GM23338 (cell line): Measurements from ENCODE around the gene CD300A. TPM values are rescaled to one million over a fixed set of nuclear protein-coding genes. Genes with fewer than 3 reads are reported as not detected.

ENCODE experiments used
- ATAC-seq: fragments of 200-7000 bp; cut with Tn5 transposase; 3 replicates; pipeline ENCODE4 v1.9.1; 2020
- DNase-seq: peaks from one replicate; pipeline ENCODE4 v3.0.0-alpha.2; 2015; ENCODE audit warnings: low spot score
- H2AFZ ChIP-seq: fragments of 200-600 bp; sonication (generic); 2 replicates; pipeline ENCODE4 v1.8.0; 2016; ENCODE audit warnings: antibody characterized with exemption, mild to moderate bottlenecking, moderate library complexity
- H3F3A ChIP-seq: fragments of 200-600 bp; sonication (generic); replicated peaks from 2 replicates; pipeline ENCODE4 v1.8.0; 2017; ENCODE audit warnings: antibody characterized with exemption, mixed run types, low read depth
- H3K27ac ChIP-seq: fragments of 200-600 bp; sonication (generic); 2 replicates; pipeline ENCODE4 v1.6.1; 2016; ENCODE audit warnings: low read depth
- H3K27me3 ChIP-seq: fragments of 200-600 bp; sonication (generic); 2 replicates; pipeline ENCODE4 v1.8.0; 2016; ENCODE audit warnings: mild to moderate bottlenecking, mixed run types, moderate library complexity; ENCODE audit not compliant: insufficient read depth
- H3K36me3 ChIP-seq: fragments of 200-600 bp; sonication (generic); 2 replicates; pipeline ENCODE4 v1.8.0; 2016; ENCODE audit warnings: mild to moderate bottlenecking; ENCODE audit not compliant: insufficient read depth
- H3K4me1 ChIP-seq: fragments of 200-600 bp; sonication (generic); 2 replicates; pipeline ENCODE4 v1.8.0; 2016; ENCODE audit warnings: mild to moderate bottlenecking, moderate library complexity; ENCODE audit not compliant: insufficient read depth
- H3K4me2 ChIP-seq: fragments of 200-600 bp; sonication (generic); 2 replicates; pipeline ENCODE4 v1.7.1; 2017; ENCODE audit warnings: mixed run types
- H3K4me3 ChIP-seq: fragments of 200-600 bp; sonication (generic); 2 replicates; pipeline ENCODE4 v1.6.1; 2016; ENCODE audit warnings: mixed run types
- H3K79me2 ChIP-seq: fragments of 200-600 bp; sonication (generic); replicated peaks from 2 replicates; pipeline ENCODE4 v1.8.0; 2017; ENCODE audit warnings: mild to moderate bottlenecking; ENCODE audit not compliant: insufficient read depth
- H3K9me2 ChIP-seq: fragments of 200-600 bp; sonication (generic); 2 replicates; pipeline ENCODE4 v1.8.0; 2017; ENCODE audit not compliant: insufficient read depth
- H4K20me1 ChIP-seq: fragments of 200-600 bp; sonication (generic); replicated peaks from 2 replicates; pipeline ENCODE4 v1.8.0; 2017; ENCODE audit warnings: mild to moderate bottlenecking; ENCODE audit not compliant: insufficient read depth
- H3K27ac Mint-ChIP-seq: 2 replicates; pipeline ENCODE4 v1.8.0; 2020; ENCODE audit warnings: inconsistent platforms, mild to moderate bottlenecking, moderate library complexity, mixed read lengths
- H3K27me3 Mint-ChIP-seq: 3 replicates; pipeline ENCODE4 v1.8.0; 2022; ENCODE audit warnings: low read depth, mild to moderate bottlenecking, moderate library complexity, mixed read lengths, inconsistent platforms; ENCODE audit not compliant: insufficient read depth, poor library complexity
- H3K36me3 Mint-ChIP-seq: 3 replicates; pipeline ENCODE4 v1.8.0; 2021; ENCODE audit warnings: low read depth, mild to moderate bottlenecking, inconsistent platforms, moderate library complexity, mixed read lengths
- H3K4me1 Mint-ChIP-seq: 3 replicates; pipeline ENCODE4 v1.8.0; 2020; ENCODE audit warnings: mild to moderate bottlenecking, inconsistent platforms, mixed read lengths
- H3K4me3 Mint-ChIP-seq: 3 replicates; pipeline ENCODE4 v1.8.0; 2021; ENCODE audit warnings: moderate library complexity, mild to moderate bottlenecking, inconsistent platforms, mixed read lengths
- H3K9me3 Mint-ChIP-seq: 3 replicates; pipeline ENCODE4 v1.8.0; 2020; ENCODE audit warnings: moderate library complexity, mild to moderate bottlenecking, inconsistent platforms, mixed read lengths
- CREB1 ChIP-seq: fragments of 250-450 bp; sonication (Bioruptor Pico); IDR thresholded peaks from 2 replicates; pipeline ENCODE4 v1.5.0; 2020; ENCODE audit warnings: low read depth, mild to moderate bottlenecking, moderate library complexity
- CTCF ChIP-seq, 2 experiments: fragments of 200-600 bp in 1 of 2; sonication (generic) in 1 of 2; conservative IDR thresholded peaks; 2 replicates each; pipeline versions ENCODE4 v1.5.1 to v1.6.1; 2016 to 2017; ENCODE audit warnings: antibody characterized with exemption in 2 of 2, low read depth in 2 of 2, mild to moderate bottlenecking in 2 of 2, moderate library complexity in 1 of 2
- ETS1 ChIP-seq: IDR thresholded peaks from 2 replicates; pipeline ENCODE4 v1.6.1; 2016; ENCODE audit warnings: antibody characterized with exemption
- EZH2 ChIP-seq: fragments of 200-600 bp; sonication (generic); IDR thresholded peaks from one replicate; pipeline ENCODE4 v1.8.0; 2017; ENCODE audit warnings: antibody characterized with exemption, mild to moderate bottlenecking, low read depth; ENCODE audit not compliant: unreplicated experiment
- EZH2phosphoT487 ChIP-seq: fragments of 200-600 bp; sonication (generic); IDR thresholded peaks from one replicate; pipeline ENCODE4 v1.8.1; 2018; ENCODE audit warnings: antibody characterized with exemption; ENCODE audit not compliant: unreplicated experiment
- JUNB ChIP-seq: IDR thresholded peaks from one replicate; pipeline ENCODE4 v1.6.1; 2016; ENCODE audit warnings: antibody characterized with exemption; ENCODE audit not compliant: unreplicated experiment
- NANOG ChIP-seq: IDR thresholded peaks from 2 replicates; pipeline ENCODE4 v1.6.1; 2016; ENCODE audit warnings: antibody characterized with exemption, borderline replicate concordance
- POLR2AphosphoS5 ChIP-seq: IDR thresholded peaks from 2 replicates; pipeline ENCODE4 v1.6.1; 2016; ENCODE audit warnings: antibody characterized with exemption, low read depth
- REST ChIP-seq: IDR thresholded peaks from one replicate; pipeline ENCODE4 v1.6.1; 2018; ENCODE audit warnings: antibody characterized with exemption; ENCODE audit not compliant: unreplicated experiment
- STAT1 ChIP-seq: IDR thresholded peaks from one replicate; pipeline ENCODE4 v1.6.1; 2016; ENCODE audit warnings: antibody characterized with exemption; ENCODE audit not compliant: unreplicated experiment
- ZNF331 ChIP-seq: fragments of 250-450 bp; sonication (Bioruptor Pico); IDR thresholded peaks from 2 replicates; pipeline ENCODE4 v1.5.0; 2020; ENCODE audit warnings: low read depth, mild to moderate bottlenecking, moderate library complexity
- ZNF462 ChIP-seq: fragments of 250-450 bp; sonication (Bioruptor Pico); IDR thresholded peaks from 2 replicates; pipeline ENCODE4 v1.5.0; 2020; ENCODE audit warnings: mild to moderate bottlenecking, moderate library complexity
- polyA plus RNA-seq: library from polyadenylated mRNA; unstranded; fragments of >200 nt; fragmentation: Nextera tagmentation; extraction: Ambion mirVana; gene quantifications from 2 replicates; pipeline ENCODE4 v1.2.1, GENCODE V29; 2016
- total RNA-seq: library from RNA; depleted of rRNA; stranded (reverse); fragments of >200 nt; shearing (Covaris generic); gene quantifications from 2 replicates; pipeline ENCODE4 v1.2.3, GENCODE V29; 2014

The CD300A gene
- total and polyA plus RNA-seq, 2 experiments from 2014 or later = 0.37 to 0.45 TPM

GRCh38 chr17:74520016-74520434 is 53.6 kb downstream of the CD300A start:
- no peak for TF ChIP-seq EZH2
- TF ChIP-seq ETS1 = no peak
- no peak for TF ChIP-seq JUNB
- TF ChIP-seq CTCF (conservative IDR thresholded peaks at IDR 0.05; ENCODE audit: low read depth in 2 of 2) = no peak
- no peak for TF ChIP-seq POLR2AphosphoS5
- TF ChIP-seq STAT1 = no peak
- TF ChIP-seq CREB1 (CRISPR knock-in tag) = no peak
- TF ChIP-seq REST = no peak
- no peak for TF ChIP-seq ZNF462 (CRISPR knock-in tag)
- no peak for TF ChIP-seq ZNF331 (CRISPR knock-in tag)
- TF ChIP-seq EZH2phosphoT487 = no peak
- no peak for TF ChIP-seq NANOG
- H3K36me3 Mint-ChIP-seq = peaks cover 5% of the 10 kb centered on the region; the same call in 2 of the 3 replicates
- Histone ChIP-seq H3K4me3 (no peak overlapping the region), H3K27ac (no peak overlapping the region), H3K36me3 (no peaks in the 10 kb centered on the region), H3K4me2 (no peak overlapping the region), H3K4me1 (no peaks in the 10 kb centered on the region), H3K27me3 (no peaks in the 10 kb centered on the region), H4K20me1 (no peaks in the 10 kb centered on the region), H3K9me2 (no peaks in the 10 kb centered on the region; the same call in 1 of the 2 replicates), H3F3A (no peaks in the 10 kb centered on the region), H2AFZ (no peak overlapping the region), H3K79me2 (no peaks in the 10 kb centered on the region)
- no peak for DNase-seq
- peaks cover 52% of the 10 kb centered on the region for H3K9me3 Mint-ChIP-seq
- ATAC-seq = no peak
- no peak overlapping the region for H3K4me3 Mint-ChIP-seq
- H3K27ac Mint-ChIP-seq = no peak overlapping the region
- no peaks in the 10 kb centered on the region for H3K4me1 Mint-ChIP-seq
- peaks cover 6% of the 10 kb centered on the region for H3K27me3 Mint-ChIP-seq
